Activated CD4-positive, alpha-beta T cell treated with anti-CD3 and anti-CD28 coated beads, Interleukin-2, amount 50 U/mL, for 4 hours (primary cell): ENCODE data around the gene PLEKHM1.
"Not testable (repeated sequence)": the region's sequence is repeated elsewhere in the genome, so short reads cannot be mapped to it uniquely, and the experiment has no call there.

Experiments used
- DNase-seq, 2 experiments: peaks; one replicate each; pipeline ENCODE4 v3.0.0-alpha.2; 2020

PLEKHM1 gene

GRCh38 chr17:45440839-45441515 lies 49.5 kb downstream of the PLEKHM1 start:
- not testable (repeated sequence) for DNase-seq

GRCh38 chr17:45440161-45440778 lies 50.3 kb downstream of the PLEKHM1 start:
- DNase-seq = no peak

- DNase-seq = no peak
These were observed 51.5 kb downstream of the PLEKHM1 start for GRCh38 chr17:45438931-45439610.

GRCh38 chr17:45437465-45438283 lies 52.8 kb downstream of the PLEKHM1 start:
- no peak for DNase-seq

- DNase-seq = no peak
These were observed 53.7 kb downstream of the PLEKHM1 start for GRCh38 chr17:45436625-45437464.

- DNase-seq = no peak
These were observed 54.4 kb downstream of the PLEKHM1 start for GRCh38 chr17:45436161-45436560.

GRCh38 chr17:45435481-45435880 lies 55.0 kb downstream of the PLEKHM1 start:
- DNase-seq = no peak

GRCh38 chr17:45433159-45433535 lies 57.4 kb downstream of the PLEKHM1 start:
- no peak for DNase-seq

- no peak for DNase-seq
These were observed 57.9 kb downstream of the PLEKHM1 start, which contains the start of gene ARHGAP27 for GRCh38 chr17:45432405-45433158. Gene ARHGAP27 (minus strand): TSS chr17:45432870. CDS start chr17:45430279, 2,591 bp downstream.

GRCh38 chr17:45431531-45432404 lies 58.8 kb downstream of the PLEKHM1 start:
- peak; percentile 46 to 53 for DNase-seq

GRCh38 chr17:45430738-45431530 lies 59.6 kb downstream of the PLEKHM1 start:
- DNase-seq = no peak

- DNase-seq = no peak
These were observed 60.3 kb downstream of the PLEKHM1 start for GRCh38 chr17:45430006-45430737.

GRCh38 chr17:45429339-45430005 lies 61.0 kb downstream of the PLEKHM1 start:
- DNase-seq = no peak

- DNase-seq = no peak
These were observed 61.6 kb downstream of the PLEKHM1 start for GRCh38 chr17:45428931-45429338.

GRCh38 chr17:45428050-45428617 lies 62.4 kb downstream of the PLEKHM1 start:
- DNase-seq = peak; percentile 66 to 71

- no peak for DNase-seq
These were observed 63.2 kb downstream of the PLEKHM1 start for GRCh38 chr17:45427181-45427835.

- DNase-seq = no peak
These were observed 64.0 kb downstream of the PLEKHM1 start for GRCh38 chr17:45426561-45426960.
